NCI-H2227 (cell line): ENCODE data around the gene RGCC.
A peak's percentile ranks its signal among the peaks of the same experiment; 100 is the strongest.
"Not testable (repeated sequence)": the region's sequence is repeated elsewhere in the genome, so short reads cannot be mapped to it uniquely, and the experiment has no call there.

Source experiments
- DNase-seq: peaks from one replicate; lab custom pipeline; 2025; ENCODE audit not compliant: unreplicated experiment; lab: John Stamatoyannopoulos, UW

The RGCC gene, protein sequence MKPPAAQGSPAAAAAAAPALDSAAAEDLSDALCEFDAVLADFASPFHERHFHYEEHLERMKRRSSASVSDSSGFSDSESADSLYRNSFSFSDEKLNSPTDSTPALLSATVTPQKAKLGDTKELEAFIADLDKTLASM

GRCh38 chr13:41456768-41457588, at the start of gene RGCC:
Gene RGCC (plus strand): TSS chr13:41457550. CDS start chr13:41457708, 158 bp downstream.
- peak; percentile 67 for DNase-seq

- no peak for DNase-seq
These were observed 49.2 kb upstream of the RGCC start for GRCh38 chr13:41408121-41408520.

- no peak for DNase-seq
These were observed 48.6 kb upstream of the RGCC start for GRCh38 chr13:41408746-41409145.

- DNase-seq: no peak
These were observed 47.7 kb upstream of the RGCC start for GRCh38 chr13:41409611-41410010.

DNA sequence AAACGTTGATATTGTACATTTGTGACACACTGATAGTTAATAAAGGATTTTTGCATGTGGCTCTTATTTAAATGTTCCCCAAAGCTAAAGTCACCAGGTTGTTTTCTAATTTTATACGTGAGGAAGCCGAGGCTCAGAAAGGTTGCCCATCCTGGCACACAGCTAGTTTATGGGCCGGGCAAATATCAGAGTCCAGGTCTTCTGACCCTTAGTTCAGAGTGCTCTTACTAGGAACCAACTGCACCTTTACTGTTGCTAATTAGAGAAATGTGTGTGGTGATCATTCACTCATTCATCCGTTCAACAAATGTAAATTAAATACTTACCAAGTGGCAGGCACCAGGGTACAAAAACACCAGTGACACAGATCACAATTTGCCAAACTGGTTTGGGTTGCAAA, 46.3 kb upstream of the RGCC start:
- DNase-seq: no peak

DNA sequence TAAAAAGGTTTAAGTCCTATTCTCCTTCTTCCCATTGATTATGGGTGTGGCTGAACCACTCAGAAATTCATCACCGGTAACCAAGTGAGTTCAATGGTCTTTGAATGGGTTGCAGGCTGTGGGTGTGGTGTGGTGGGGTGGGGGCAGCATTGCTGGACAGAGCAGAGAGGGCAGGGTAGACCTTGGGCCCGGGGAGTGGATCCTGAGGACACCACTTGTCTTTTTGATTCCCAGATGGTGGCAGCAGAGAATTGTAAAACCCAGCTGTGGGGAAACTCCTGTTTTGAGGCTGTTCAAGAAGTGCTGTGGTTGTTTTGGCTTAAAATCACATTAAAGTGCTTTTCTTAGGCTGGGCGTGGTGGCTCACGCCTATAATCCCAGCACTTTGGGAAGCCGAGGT, 45.8 kb upstream of the RGCC start:
- DNase-seq: no peak

- DNase-seq: no peak
These were observed 43.5 kb upstream of the RGCC start for GRCh38 chr13:41413872-41414271.

DNA sequence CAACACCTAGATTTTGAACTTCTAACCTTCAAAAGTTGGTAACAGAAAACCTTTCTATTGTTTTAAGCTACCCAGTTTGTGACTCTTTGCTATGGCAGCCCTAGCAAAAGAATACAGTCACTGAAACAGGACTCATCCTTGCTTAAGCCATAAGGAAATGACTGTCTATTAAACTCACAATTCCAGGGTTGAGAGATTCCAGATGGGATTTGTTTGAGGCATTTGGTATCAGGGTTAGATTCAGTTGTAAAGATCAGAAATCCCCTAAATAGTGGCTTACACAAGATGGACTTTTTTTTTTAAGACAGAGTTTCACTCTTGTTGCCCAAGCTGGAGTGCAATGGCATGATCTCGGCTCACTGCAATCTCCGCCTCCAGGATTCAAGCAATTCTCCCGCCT, 41.1 kb upstream of the RGCC start:
- no peak for DNase-seq

DNA sequence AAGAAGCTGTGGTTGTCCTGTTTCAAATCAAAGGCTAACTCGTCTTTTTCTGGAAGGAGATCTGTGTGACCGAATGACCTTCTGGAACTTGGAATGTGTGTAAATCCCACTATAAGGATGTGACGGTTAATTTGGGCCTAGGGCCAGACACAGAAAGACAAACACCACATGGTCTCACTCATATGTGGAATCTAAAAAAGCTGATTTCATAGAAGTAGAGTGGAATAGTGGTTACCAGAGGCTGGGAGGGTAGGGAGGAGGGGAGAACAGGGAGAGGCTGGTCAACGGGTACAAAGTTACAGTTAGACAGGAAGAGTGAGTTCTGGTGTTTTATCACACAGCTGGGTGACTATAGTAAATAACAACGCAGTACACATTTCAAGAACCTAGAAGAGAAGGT, 39.3 kb upstream of the RGCC start:
- DNase-seq: no peak

GRCh38 chr13:41418731-41419130, 38.6 kb upstream of the RGCC start:
- no peak for DNase-seq

DNA sequence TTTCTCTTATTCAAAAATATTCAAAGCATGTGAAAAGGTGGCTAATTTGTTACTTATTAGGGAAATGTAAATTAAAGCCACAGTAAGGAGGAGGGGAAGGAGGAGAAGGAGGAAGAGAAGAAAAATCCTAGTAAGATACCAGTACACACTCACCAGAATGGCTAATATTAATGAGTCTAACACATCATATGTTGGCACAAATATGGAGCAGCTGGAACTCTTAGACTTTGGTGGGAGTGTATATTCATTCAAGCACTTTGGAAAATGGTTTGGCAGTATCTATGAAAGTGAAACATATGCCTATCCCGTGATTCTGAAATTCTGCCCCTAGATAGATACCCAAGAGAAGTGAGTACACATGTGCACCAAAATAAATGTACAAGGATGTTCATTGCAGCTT, 38.1 kb upstream of the RGCC start:
- no peak for DNase-seq

- DNase-seq: no peak
These were observed 37.2 kb upstream of the RGCC start for GRCh38 chr13:41420146-41420545.

DNA sequence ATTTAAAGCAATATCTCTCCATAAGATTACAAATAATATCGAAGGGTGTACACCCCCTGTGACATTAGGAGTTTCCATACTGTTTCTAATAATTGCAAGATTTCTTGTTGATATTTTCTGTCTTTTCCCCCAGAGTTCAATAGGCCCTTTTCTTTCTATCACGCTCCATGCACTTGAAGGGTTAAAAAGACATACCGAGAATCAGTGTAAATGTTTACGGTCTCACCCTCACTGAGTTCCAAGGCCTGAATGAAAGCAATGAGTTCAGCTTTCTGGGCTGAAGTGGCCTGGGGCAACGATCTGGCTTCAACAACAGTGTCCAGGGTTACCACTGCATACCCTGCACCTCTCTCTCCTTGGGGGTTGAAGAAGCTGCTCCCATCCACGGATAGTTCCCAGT, 36.0 kb upstream of the RGCC start:
- not testable (repeated sequence) for DNase-seq

- DNase-seq: not testable (repeated sequence)
These were observed 35.4 kb upstream of the RGCC start for GRCh38 chr13:41421983-41422382.

GRCh38 chr13:41423259-41423658, 34.1 kb upstream of the RGCC start:
- DNase-seq: not testable (repeated sequence)

DNA sequence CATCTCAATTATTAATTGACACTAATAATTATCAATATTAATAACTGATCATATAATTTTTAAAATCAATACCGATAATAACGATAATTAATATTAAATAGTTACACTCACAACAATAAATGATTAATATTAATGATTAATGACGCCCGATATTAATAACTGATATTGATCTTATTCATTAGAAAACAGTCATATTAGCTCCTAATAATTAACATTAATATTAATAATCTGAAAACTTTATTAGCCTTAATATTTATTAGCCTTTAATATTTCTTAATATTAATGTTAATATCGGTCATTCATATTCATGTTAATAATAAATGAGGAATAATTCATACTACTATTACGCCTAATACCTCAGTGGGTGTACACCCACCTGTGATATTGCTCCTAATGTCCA, 32.7 kb upstream of the RGCC start:
- DNase-seq: not testable (repeated sequence)

GRCh38 chr13:41426047-41426446, 31.3 kb upstream of the RGCC start:
- DNase-seq: no peak

DNA sequence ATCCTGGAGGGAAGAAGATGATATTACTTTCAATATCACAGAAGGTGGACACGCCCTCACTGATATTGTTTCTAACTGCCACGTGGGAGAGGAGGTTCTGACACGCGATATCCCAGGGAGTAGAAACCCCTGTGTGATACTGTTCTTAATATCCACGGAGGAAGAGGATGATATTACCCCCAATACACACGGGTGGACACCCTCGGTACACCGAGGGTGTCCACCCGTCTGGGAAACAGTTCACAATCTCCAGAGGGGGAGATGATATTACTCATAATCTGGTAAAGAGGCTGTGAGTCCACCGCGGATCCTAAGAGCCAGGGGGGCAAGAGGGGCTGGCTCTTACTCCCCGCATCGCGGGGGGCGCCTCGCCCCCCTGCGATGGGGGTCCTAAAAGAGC, 29.7 kb upstream of the RGCC start:
- no peak for DNase-seq

GRCh38 chr13:41428155-41428554, 29.2 kb upstream of the RGCC start:
- peak; percentile 3 for DNase-seq

- DNase-seq: not testable (repeated sequence)
These were observed 23.3 kb upstream of the RGCC start for GRCh38 chr13:41434030-41434429.

- DNase-seq: no peak
These were observed 22.4 kb upstream of the RGCC start for GRCh38 chr13:41434831-41435520.

DNA sequence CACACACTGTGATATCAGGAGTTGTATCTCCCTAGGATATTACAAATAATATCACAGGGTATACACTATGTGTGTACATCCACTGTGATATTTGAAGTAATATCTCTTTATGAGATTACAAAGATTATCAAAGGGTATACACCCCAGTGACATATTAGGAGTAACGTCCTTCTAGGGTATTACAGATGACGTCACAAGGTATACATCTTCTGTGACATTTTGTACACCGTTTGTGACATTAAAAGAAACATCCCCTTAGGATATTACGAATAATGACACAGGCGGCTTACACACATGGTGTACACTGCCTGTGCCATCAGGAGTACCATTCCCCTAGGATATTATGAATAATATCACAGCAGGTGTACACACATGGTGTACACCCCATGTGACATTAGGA, 13.4 kb upstream of the RGCC start:
- no peak for DNase-seq
